ENCODE measurements around the gene IGF1R.

DNA sequence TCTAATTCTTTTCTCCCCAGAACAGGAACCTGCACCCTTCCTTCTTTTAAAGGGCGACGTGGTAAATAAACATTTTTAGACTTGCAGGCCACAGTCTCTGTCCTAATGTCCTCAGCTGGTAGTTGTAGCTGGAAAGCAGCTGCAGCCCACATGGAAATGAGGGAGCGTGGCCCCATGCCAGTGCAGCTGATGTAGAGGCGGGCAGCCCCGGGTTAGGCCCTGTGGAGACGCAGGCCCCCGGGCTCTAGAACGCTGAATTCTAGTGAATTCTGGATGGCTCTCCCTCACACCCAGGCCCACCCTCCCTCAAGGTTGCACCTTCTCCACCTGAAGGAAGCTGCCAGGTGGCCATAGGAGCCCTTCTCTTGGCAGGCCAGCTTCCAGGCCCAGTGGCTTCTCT is 307.0 kb downstream of the IGF1R start:
- TF ChIP-seq, protein P1, sequence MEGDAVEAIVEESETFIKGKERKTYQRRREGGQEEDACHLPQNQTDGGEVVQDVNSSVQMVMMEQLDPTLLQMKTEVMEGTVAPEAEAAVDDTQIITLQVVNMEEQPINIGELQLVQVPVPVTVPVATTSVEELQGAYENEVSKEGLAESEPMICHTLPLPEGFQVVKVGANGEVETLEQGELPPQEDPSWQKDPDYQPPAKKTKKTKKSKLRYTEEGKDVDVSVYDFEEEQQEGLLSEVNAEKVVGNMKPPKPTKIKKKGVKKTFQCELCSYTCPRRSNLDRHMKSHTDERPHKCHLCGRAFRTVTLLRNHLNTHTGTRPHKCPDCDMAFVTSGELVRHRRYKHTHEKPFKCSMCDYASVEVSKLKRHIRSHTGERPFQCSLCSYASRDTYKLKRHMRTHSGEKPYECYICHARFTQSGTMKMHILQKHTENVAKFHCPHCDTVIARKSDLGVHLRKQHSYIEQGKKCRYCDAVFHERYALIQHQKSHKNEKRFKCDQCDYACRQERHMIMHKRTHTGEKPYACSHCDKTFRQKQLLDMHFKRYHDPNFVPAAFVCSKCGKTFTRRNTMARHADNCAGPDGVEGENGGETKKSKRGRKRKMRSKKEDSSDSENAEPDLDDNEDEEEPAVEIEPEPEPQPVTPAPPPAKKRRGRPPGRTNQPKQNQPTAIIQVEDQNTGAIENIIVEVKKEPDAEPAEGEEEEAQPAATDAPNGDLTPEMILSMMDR (IDR thresholded peaks at IDR 0.05): no peak
- TF ChIP-seq POLR2A (IDR thresholded peaks at IDR 0.05): no peak
